GM21390 (cell line): ENCODE measurements around the gene ARID4B.

ENCODE experiments used
- ATAC-seq: cut with Tn5 transposase; IDR thresholded peaks from one replicate; pipeline ENCODE4 v1.9.1; 2021; ENCODE audit not compliant: unreplicated experiment

ARID4B gene

GRCh38 chr1:235131961-235132360 is 196.0 kb downstream of the ARID4B start:
- no peak for ATAC-seq

DNA sequence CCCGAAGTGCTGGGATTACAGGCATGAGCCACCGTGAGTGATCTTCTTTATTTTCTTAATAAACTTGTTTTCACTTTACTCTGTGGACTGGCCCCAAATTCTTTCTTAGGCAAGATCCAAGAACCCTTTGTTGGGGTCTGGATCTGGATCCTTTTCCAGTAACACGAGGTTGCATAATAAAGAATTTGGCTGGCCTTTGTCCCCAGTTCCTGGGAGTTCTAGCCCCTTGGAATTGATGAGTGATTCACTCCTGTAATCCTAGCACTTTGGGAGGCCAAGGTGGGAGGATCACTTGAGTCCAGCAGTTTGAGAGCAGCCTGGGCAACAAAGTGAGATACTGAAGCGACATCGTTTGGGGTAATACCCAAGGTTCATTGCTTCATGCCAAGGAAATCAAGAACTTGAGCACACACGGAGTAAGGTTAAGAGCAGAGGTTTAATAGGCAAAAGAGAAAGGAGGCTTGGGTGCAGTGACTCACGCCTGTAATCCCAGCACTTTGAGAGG is 197.2 kb downstream of the ARID4B start:
- ATAC-seq = no peak

- no peak for ATAC-seq
These were observed 198.0 kb downstream of the ARID4B start for GRCh38 chr1:235129774-235130570.

GRCh38 chr1:235128456-235129328 is 199.3 kb downstream of the ARID4B start, which contains the start of gene TOMM20:
Gene TOMM20 (minus strand): TSS chr1:235128837. CDS start chr1:235128715, 122 bp downstream.
- peak; percentile 91 for ATAC-seq

GRCh38 chr1:235127732-235128455 is 200.1 kb downstream of the ARID4B start:
- no peak for ATAC-seq

GRCh38 chr1:235127203-235127602 is 200.8 kb downstream of the ARID4B start:
- ATAC-seq = no peak

- ATAC-seq = no peak
These were observed 203.3 kb downstream of the ARID4B start for GRCh38 chr1:235124665-235125064.

- no peak for ATAC-seq
These were observed 203.9 kb downstream of the ARID4B start for GRCh38 chr1:235124111-235124510.

DNA sequence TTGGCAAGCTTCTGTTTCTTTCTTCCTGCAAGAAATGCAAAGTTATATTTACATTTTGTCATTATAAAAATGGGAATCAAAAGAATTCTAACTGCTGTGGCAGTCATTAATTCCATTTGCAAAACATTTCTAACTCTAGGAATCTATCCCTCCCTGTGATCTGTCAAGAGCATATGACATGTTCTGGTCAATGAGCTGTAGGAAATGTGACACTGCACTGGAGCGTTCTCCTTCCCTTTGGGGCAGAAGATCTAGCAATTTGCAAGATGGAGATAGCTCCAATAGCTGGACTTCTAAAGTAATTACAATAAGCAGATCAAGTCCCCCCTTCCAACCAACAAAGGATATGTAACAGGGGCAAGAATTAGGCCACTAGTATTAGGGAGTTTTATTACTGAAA is 205.6 kb downstream of the ARID4B start:
- ATAC-seq = no peak
